HepG2 (cell line): ENCODE results near the gene WIPF2. TPM values are rescaled to one million over a fixed set of nuclear protein-coding genes. Genes with fewer than 3 reads are reported as not detected.

Source experiments
- ATAC-seq: fragments of 200-7000 bp; cut with Tn5 transposase; 3 replicates; pipeline ENCODE4 v1.9.1; 2020; ENCODE audit warnings: mild to moderate bottlenecking, moderate library complexity
- BruUV-seq: library from RNA; stranded (reverse); fragments of 400-500 nt; replicated peaks from 2 replicates; lab custom pipeline; 2021; lab: Mats Ljungman, UMichigan
- CTCF ChIA-PET: fragments of 300-600 bp; formaldehyde crosslinking; extraction: SDS; loops from one replicate; lab custom pipeline; 2021; ENCODE audit warnings: low total read pairs, inconsistent platforms, low intra/inter-chr PET ratio; lab: Yijun Ruan, JAX
- POLR2A ChIA-PET: fragments of 350-600 bp; sonication (Branson Sonifier 250); formaldehyde crosslinking; loops from one replicate; lab custom pipeline; 2020; ENCODE audit warnings: antibody characterized with exemption, inconsistent platforms; lab: Yijun Ruan, JAX
- DNase-seq: peaks from one replicate; pipeline ENCODE4 v3.0.0-alpha.2; 2015; ENCODE audit warnings: low spot score
- FAIRE-seq: peaks from 3 replicates; lab custom pipeline; 2011; peaks lifted over from hg19 to GRCh38; lab: Jason Lieb, UNC
- H2AFZ ChIP-seq: one replicate; pipeline ENCODE4 v1.6.1; 2011; ENCODE audit warnings: low read length, inconsistent platforms
- H3K27ac ChIP-seq: fragments of 300-600 bp; 3 replicates; pipeline ENCODE4 v1.8.0; 2011; ENCODE audit warnings: mixed run types, mild to moderate bottlenecking, mixed read lengths, low read length, inconsistent platforms; ENCODE audit not compliant: insufficient read depth; ENCODE audit errors: extremely low read length
- H3K27me3 ChIP-seq, 2 experiments: fragments of 200-600 bp in 1 of 2; 2 replicates in 1 of 2; 3 replicates in 1 of 2; pipeline versions ENCODE4 v1.6.0 to v1.8.0; 2011; ENCODE audit warnings: low read length in 2 of 2, mild to moderate bottlenecking in 2 of 2, moderate library complexity in 2 of 2, inconsistent platforms in 1 of 2; ENCODE audit not compliant: insufficient read depth in 2 of 2, control insufficient read depth in 1 of 2
- H3K36me3 ChIP-seq, 2 experiments: fragments of 200-600 bp in 1 of 2; replicated peaks in 1 of 2; 2 replicates in 1 of 2; 3 replicates in 1 of 2; pipeline versions ENCODE4 v1.5.1 to v1.8.0; 2011; ENCODE audit warnings: low read length in 2 of 2, inconsistent platforms in 1 of 2; ENCODE audit not compliant: insufficient read depth in 2 of 2, control insufficient read depth in 1 of 2
- H3K4me1 ChIP-seq: 2 replicates; pipeline ENCODE4 v1.5.1; 2012; ENCODE audit warnings: low read length, inconsistent platforms; ENCODE audit not compliant: insufficient read depth
- H3K4me2 ChIP-seq: 2 replicates; pipeline ENCODE4 v1.6.0; 2011; ENCODE audit warnings: low read depth, low read length, inconsistent platforms
- H3K4me3 ChIP-seq, 3 experiments: fragments of 200-600 bp in 1 of 3; sonication (generic), shearing (Covaris generic) in 1 of 3; replicated peaks in 1 of 3; 2 replicates each; pipeline ENCODE4 v1.5.1; 2011 to 2016; ENCODE audit warnings: low read length in 3 of 3, inconsistent platforms in 2 of 3, low read depth in 2 of 3, mild to moderate bottlenecking in 2 of 3, control low read depth in 1 of 3, mixed read lengths in 1 of 3; ENCODE audit not compliant: insufficient read depth in 1 of 3
- H3K79me2 ChIP-seq: one replicate; pipeline ENCODE4 v1.6.1; 2011; ENCODE audit warnings: low read length, inconsistent platforms; ENCODE audit not compliant: insufficient read depth
- H3K9ac ChIP-seq: 2 replicates; pipeline ENCODE4 v1.6.0; 2011; ENCODE audit warnings: mild to moderate bottlenecking, low read depth, low read length, inconsistent platforms; ENCODE audit not compliant: insufficient read depth
- H3K9me3 ChIP-seq: 2 replicates; pipeline ENCODE4 v1.5.1; 2012; ENCODE audit warnings: mild to moderate bottlenecking, low read length
- H4K20me1 ChIP-seq: 2 replicates; pipeline ENCODE4 v1.6.0; 2011; ENCODE audit warnings: inconsistent platforms, mild to moderate bottlenecking, low read length, moderate library complexity; ENCODE audit not compliant: insufficient read depth
- ARID3A ChIP-seq: IDR thresholded peaks from 2 replicates; pipeline ENCODE4 v1.6.1; 2012; ENCODE audit warnings: low read depth, low read length, improper control_type of control experiment
- CAMTA2 ChIP-seq: sonication (generic); formaldehyde crosslinking; IDR thresholded peaks from 2 replicates; pipeline ENCODE4 v1.4.0; 2020; ENCODE audit warnings: mild to moderate bottlenecking, missing genetic modification reagents, borderline replicate concordance
- CEBPG ChIP-seq: IDR thresholded peaks from 2 replicates; pipeline ENCODE4 v1.6.1; 2016
- HOXA5 ChIP-seq: sonication (generic); formaldehyde crosslinking; IDR thresholded peaks from 2 replicates; pipeline ENCODE4 v1.4.0; 2020; ENCODE audit warnings: missing genetic modification reagents
- NAIF1 ChIP-seq: sonication (generic); formaldehyde crosslinking; IDR thresholded peaks from 2 replicates; pipeline ENCODE4 v1.5.0; 2020; ENCODE audit warnings: mild to moderate bottlenecking, missing genetic modification reagents, borderline replicate concordance
- NRL ChIP-seq: sonication (generic); formaldehyde crosslinking; IDR thresholded peaks from 2 replicates; pipeline ENCODE4 v1.5.0; 2020; ENCODE audit warnings: missing genetic modification reagents, mild to moderate bottlenecking, moderate library complexity, borderline replicate concordance
- PTBP1 ChIP-seq: fragments of 200-400 bp; formaldehyde crosslinking; IDR thresholded peaks from 2 replicates; pipeline ENCODE4 v1.6.1; 2018; ENCODE audit warnings: low read length, low read depth; ENCODE audit not compliant: poor library complexity, severe bottlenecking
- SALL1 ChIP-seq: sonication (generic); formaldehyde crosslinking; IDR thresholded peaks from 2 replicates; pipeline ENCODE4 v1.8.0; 2022; ENCODE audit warnings: mild to moderate bottlenecking, missing genetic modification reagents
- ZBTB26 ChIP-seq: IDR thresholded peaks from 2 replicates; pipeline ENCODE4 v1.6.1; 2016; ENCODE audit warnings: missing compliant biosample characterization, missing genetic modification reagents, borderline replicate concordance
- ZFP41 ChIP-seq: sonication (generic); formaldehyde crosslinking; IDR thresholded peaks from 2 replicates; pipeline ENCODE4 v1.4.0; 2020; ENCODE audit warnings: mild to moderate bottlenecking, missing genetic modification reagents, borderline replicate concordance
- ZNF17 ChIP-seq: sonication (generic); formaldehyde crosslinking; IDR thresholded peaks from 2 replicates; pipeline ENCODE4 v1.5.0; 2020; ENCODE audit warnings: mild to moderate bottlenecking, missing genetic modification reagents
- ZNF572 ChIP-seq: sonication (generic); formaldehyde crosslinking; IDR thresholded peaks from 2 replicates; pipeline ENCODE4 v1.5.1; 2020; ENCODE audit warnings: mild to moderate bottlenecking, missing genetic modification reagents
- ZNF687 ChIP-seq: sonication (generic); formaldehyde crosslinking; IDR thresholded peaks from 2 replicates; pipeline ENCODE4 v1.5.1; 2020; ENCODE audit warnings: mild to moderate bottlenecking, missing genetic modification reagents, moderate library complexity
- WGBS: methylation state at CpG from one replicate; pipeline ENCODE4 v1.1.6; 2017; ENCODE audit warnings: low lambda C conversion rate; 5-methylcytosine and 5-hydroxymethylcytosine counted together
- in situ Hi-C: cut with HindIII; loops from 2 replicates; pipeline ENCODE4 v1.10.0; 2017; ENCODE audit warnings: low pct_unique_long_range_greater_than_20kb; ENCODE audit not compliant: extremely low pct_ligation_motif_present
- intact Hi-C: fragments of 100-400 bp; cut with micrococcal nuclease; formaldehyde crosslinking; loops from one replicate; pipeline ENCODE4 v1.10.0; 2022; ENCODE audit not compliant: unreplicated experiment
- polyA plus RNA-seq, 8 experiments: library from polyadenylated mRNA; depleted of rRNA in 3 of 8; stranded (reverse) in 7 of 8; unstranded in 1 of 8; fragments of >200 nt; fragmentation: Illumina TruSeq in 4 of 8; extraction: Trizol in 4 of 8; gene quantifications; 2 replicates each; pipeline versions ENCODE4 v1.2.1 to v1.2.3, GENCODE V29; 2011 to 2016; ENCODE audit warnings: low read depth in 4 of 8, missing spikeins in 1 of 8, mixed read lengths in 1 of 8; ENCODE audit not compliant: insufficient read depth in 1 of 8
- total RNA-seq, 5 experiments: library from RNA; depleted of rRNA; stranded (reverse); fragments of >200 nt; fragmentation: Illumina TruSeq; extraction: Trizol; gene quantifications; 2 replicates each; pipeline ENCODE4 v1.2.3, GENCODE V29; 2016; ENCODE audit warnings: low read depth in 1 of 5
- TF ChIP-seq, protein P1 (sequence below): sonication (generic); formaldehyde crosslinking; IDR thresholded peaks from 2 replicates; pipeline ENCODE4 v1.5.1; 2020; ENCODE audit warnings: missing genetic modification reagents, mild to moderate bottlenecking, borderline replicate concordance

The WIPF2 gene
- total and polyA plus RNA-seq, 2 of the 13 experiments (the other 11 are each of a cell fraction or from before 2014, with no cell fraction given) = 7.2 to 10.8 TPM

DNA sequence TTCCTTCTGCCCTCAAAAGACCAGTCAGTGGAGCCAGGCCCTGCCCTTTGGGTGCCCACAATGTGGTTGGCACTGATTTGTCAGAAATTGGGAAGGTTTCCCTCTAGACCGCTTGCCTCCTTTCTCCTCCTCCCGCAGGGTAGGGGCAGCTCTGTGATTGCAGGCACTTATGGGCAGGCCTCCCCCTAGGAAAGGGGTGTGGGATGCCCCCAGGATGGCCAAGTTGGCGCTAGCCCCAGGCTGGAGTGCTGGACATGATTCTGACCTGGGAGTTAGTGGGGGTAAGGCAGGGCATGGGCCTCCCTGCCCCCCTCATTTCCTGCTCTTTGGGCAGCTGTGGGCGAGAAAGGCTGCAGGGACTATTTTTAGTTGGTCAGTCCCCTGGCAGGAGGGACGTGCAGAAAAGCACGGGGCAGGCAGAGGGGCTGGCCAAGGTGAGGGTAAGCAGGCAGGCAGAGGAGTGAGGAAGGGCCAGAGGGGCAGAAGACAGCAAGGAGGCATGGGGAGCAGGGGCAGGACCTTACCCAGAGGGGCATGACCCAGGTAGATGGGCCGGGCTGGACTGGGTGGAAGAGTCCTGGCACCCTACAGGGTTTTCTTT lies 93.1 kb downstream of the WIPF2 start:
- CTCF ChIA-PET = no interaction called here
- no TSS peak for BruUV-seq
- H3K27ac ChIP-seq = no peak overlapping the region
- no peak overlapping the region for H2AFZ ChIP-seq
- in situ Hi-C loops = no loop called here
- FAIRE-seq = no peak
- no peaks in the 10 kb centered on the region for H4K20me1 ChIP-seq
- no peak for ATAC-seq
- intact Hi-C loops = no loop called here
- POLR2A ChIA-PET = interaction anchor here (0.9 to 3.5 kb wide), 3 partner anchors 31 to 40 kb away, joined by 3 to 13 read pairs (median 3); no protein-coding TSS in a partner anchor
- peak overlapping the region in 1 of 3 experiments; percentile 5; a peak in 1 of 6 replicates for H3K4me3 ChIP-seq
- H3K36me3 ChIP-seq = no peaks in the 10 kb centered on the region
- H3K27me3 ChIP-seq = no peaks in the 10 kb centered on the region; a peak in 1 of 5 replicates
- no peak overlapping the region for H3K9ac ChIP-seq
- WGBS = 71% methylated on average over 6 of the region's 7 CpGs
- no peak overlapping the region for H3K4me2 ChIP-seq
- no peak for DNase-seq
- H3K79me2 ChIP-seq = no peaks in the 10 kb centered on the region
- peaks cover 89% of the 10 kb centered on the region for H3K4me1 ChIP-seq
- no peaks in the 10 kb centered on the region for H3K9me3 ChIP-seq
- peak; percentile 62 for TF ChIP-seq ZNF687 (CRISPR knock-in tag)
- TF ChIP-seq NAIF1 (CRISPR knock-in tag) = no peak
- no peak for TF ChIP-seq ZFP41 (CRISPR knock-in tag)
- no peak for TF ChIP-seq ARID3A
- no peak for TF ChIP-seq CAMTA2 (CRISPR knock-in tag)
- no peak for TF ChIP-seq SALL1 (CRISPR knock-in tag)
- no peak for TF ChIP-seq ZNF17
- TF ChIP-seq HOXA5 (CRISPR knock-in tag) = no peak
- TF ChIP-seq NRL (CRISPR knock-in tag) = 0 out of 2 replicates have a peak, but pooled peaks have one; percentile 12
- TF ChIP-seq PTBP1 = no peak
- TF ChIP-seq ZNF572 (CRISPR knock-in tag) = no peak
- TF ChIP-seq ZBTB26 (CRISPR knock-in tag) = no peak
- TF ChIP-seq, protein P1, sequence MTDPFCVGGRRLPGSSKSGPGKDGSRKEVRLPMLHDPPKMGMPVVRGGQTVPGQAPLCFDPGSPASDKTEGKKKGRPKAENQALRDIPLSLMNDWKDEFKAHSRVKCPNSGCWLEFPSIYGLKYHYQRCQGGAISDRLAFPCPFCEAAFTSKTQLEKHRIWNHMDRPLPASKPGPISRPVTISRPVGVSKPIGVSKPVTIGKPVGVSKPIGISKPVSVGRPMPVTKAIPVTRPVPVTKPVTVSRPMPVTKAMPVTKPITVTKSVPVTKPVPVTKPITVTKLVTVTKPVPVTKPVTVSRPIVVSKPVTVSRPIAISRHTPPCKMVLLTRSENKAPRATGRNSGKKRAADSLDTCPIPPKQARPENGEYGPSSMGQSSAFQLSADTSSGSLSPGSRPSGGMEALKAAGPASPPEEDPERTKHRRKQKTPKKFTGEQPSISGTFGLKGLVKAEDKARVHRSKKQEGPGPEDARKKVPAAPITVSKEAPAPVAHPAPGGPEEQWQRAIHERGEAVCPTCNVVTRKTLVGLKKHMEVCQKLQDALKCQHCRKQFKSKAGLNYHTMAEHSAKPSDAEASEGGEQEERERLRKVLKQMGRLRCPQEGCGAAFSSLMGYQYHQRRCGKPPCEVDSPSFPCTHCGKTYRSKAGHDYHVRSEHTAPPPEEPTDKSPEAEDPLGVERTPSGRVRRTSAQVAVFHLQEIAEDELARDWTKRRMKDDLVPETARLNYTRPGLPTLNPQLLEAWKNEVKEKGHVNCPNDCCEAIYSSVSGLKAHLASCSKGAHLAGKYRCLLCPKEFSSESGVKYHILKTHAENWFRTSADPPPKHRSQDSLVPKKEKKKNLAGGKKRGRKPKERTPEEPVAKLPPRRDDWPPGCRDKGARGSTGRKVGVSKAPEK = no peak
- no peak for TF ChIP-seq CEBPG
